VCaP (cell line): ENCODE measurements around the gene ZNF180.

Experiments
- H3K27ac ChIP-seq: fragments of 450-650 bp; 2 replicates; pipeline ENCODE4 v1.5.1; 2017
- TF ChIP-seq, protein P1 (sequence below): fragments of 450-650 bp; conservative IDR thresholded peaks from 2 replicates; pipeline ENCODE4 v1.5.1; 2017; ENCODE audit warnings: mild to moderate bottlenecking, moderate library complexity

ZNF180 gene

DNA sequence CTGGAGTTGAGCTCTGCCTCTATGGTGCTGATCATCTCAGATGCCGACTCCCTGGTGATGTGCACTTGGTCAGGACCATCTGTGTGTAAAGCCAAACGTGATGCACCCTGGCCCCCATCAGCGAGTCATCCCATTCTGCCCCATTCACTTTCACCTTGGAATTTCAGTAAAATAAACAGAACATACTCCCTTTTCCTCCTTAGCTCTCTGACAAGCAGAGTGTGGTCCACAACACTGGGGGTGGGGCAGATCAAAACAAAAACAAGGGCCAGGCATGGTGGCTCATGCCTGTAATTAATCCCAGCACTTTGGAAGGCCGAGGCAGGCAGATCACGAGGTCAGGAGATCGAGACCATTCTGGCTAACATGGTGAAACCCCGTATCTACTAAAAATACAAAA lies 16.8 kb upstream of the ZNF180 start:
- no peak overlapping the region for H3K27ac ChIP-seq
- TF ChIP-seq, protein P1, sequence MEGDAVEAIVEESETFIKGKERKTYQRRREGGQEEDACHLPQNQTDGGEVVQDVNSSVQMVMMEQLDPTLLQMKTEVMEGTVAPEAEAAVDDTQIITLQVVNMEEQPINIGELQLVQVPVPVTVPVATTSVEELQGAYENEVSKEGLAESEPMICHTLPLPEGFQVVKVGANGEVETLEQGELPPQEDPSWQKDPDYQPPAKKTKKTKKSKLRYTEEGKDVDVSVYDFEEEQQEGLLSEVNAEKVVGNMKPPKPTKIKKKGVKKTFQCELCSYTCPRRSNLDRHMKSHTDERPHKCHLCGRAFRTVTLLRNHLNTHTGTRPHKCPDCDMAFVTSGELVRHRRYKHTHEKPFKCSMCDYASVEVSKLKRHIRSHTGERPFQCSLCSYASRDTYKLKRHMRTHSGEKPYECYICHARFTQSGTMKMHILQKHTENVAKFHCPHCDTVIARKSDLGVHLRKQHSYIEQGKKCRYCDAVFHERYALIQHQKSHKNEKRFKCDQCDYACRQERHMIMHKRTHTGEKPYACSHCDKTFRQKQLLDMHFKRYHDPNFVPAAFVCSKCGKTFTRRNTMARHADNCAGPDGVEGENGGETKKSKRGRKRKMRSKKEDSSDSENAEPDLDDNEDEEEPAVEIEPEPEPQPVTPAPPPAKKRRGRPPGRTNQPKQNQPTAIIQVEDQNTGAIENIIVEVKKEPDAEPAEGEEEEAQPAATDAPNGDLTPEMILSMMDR = no peak

DNA sequence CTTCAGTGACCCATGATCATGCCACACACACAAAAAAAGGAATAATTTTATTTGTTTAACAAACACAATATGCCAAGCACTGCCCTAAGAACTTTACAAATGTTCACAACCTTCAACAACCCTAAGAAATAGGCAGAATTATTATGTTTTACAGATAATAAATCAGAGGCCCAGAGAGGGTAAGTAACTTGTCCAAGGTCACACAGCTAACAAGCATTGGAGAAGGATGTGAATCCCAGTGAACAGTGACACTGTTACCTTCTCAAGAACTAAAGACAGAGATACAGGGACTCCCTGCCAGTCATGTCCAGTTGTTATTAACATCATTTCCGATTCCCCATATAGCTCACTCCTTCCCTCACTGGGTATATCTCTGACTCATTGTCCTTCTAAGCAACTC lies 15.6 kb upstream of the ZNF180 start:
- no peak overlapping the region for H3K27ac ChIP-seq

DNA sequence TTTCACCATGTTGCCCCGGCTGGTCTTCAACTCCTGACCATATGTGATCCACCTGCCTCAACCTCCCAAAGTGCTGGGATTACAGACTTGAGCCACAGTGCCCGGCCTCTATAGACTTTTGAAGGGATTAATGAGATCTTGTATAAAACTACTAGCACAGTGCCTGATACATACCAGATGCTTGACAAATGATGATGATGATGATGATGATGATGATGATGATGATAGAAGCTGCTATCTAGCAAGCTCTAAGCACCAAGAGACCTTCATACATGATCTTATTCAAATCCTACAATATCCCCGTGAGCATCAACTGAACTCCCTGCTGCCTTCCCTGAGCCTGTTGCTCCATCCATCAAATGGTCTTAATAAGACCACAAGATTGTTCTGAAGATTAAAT lies 14.7 kb upstream of the ZNF180 start:
- TF ChIP-seq, protein P1 = no peak
- H3K27ac ChIP-seq = no peak overlapping the region

More for the DNA sequence above, 15.6 kb upstream of the ZNF180 start:
- TF ChIP-seq, protein P1 = no peak

DNA sequence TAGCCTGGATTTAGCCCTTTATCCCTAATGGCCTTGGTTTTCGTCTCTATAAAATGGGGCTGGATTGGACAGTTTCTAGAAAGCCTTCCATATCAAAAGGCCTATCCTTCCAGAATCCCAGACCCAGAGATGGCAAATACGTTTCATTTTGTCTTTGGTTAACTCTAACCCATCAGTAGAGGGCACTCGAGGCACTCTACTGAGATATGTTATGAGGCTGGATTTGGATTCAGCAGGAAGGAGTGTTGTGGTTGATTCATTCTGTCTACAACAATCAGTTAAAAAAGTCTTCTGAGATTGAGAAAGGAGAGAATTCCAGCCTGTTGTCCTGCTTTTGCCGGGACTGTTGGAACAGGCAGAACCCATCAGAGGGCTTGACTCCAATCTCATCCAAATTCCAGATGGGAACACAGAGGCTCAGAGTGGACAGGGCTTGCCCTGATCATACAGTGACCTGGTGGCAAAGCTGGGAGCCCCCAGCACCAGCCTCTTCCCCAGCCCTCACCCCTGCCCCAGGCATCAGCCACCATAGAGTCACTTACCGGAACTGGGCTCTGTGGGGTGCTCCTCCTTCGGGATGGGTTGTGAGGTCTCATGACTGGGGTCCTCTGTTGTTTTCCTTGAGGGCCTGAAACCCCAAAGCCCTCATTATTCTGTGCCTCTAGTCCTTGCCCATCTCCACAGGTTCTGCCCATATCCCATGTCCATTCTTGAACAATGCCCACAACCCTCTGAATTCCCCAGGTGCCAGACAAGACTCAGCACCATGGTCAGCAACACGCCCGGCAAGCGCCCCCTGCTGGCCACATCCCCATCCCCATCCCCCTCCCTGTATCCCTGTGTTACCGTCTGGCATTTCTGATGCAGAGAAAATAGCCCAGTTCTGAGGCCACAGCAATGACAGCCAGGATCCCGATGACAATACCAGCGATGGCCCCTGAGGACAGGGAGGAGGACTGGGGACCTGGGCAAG lies 12.3 kb upstream of the ZNF180 start:
- TF ChIP-seq, protein P1 = peak; percentile 79
- H3K27ac ChIP-seq = no peak overlapping the region

DNA sequence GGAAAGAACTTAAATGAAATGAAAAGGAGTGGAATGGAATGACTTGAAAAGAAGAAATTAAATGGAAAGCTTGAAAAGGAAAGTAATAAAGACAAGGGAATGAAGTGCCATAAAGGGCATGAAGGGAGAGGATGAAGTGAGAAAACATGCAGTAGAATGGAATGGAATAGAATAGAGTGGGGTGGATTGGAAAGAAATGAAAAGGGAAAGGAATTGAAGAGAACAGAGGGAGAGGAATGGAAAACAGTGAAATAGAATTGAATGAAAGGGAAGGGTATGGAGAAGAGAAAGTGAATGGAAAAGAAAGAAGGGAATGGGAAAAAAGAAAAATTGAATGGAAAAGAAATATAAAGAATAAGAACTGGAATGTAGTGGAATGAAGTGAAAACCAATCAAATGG lies 9.2 kb upstream of the ZNF180 start:
- TF ChIP-seq, protein P1 = no peak
- no peak overlapping the region for H3K27ac ChIP-seq

DNA sequence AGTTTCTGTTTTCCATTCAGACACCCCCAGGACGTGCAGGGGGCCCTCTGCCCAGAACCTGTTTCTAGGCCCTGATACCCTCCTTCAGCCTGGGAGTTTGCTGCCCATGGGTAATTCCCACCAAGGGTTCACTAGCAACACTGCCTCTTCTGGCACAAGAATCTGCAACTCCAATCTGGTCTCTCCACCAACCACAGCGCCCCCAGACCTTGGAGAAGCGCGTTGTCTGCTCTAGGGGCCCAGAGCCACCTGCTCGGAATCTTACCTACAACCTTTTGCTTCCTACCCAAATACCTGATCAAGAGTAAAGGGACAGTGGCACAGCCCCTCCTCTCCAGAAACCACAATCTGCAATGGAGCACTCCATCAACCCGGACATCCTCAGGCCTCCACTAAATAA lies 763 bp downstream of the ZNF180 start:
- TF ChIP-seq, protein P1 = no peak
- H3K27ac ChIP-seq = peak overlapping the region; percentile 91

DNA sequence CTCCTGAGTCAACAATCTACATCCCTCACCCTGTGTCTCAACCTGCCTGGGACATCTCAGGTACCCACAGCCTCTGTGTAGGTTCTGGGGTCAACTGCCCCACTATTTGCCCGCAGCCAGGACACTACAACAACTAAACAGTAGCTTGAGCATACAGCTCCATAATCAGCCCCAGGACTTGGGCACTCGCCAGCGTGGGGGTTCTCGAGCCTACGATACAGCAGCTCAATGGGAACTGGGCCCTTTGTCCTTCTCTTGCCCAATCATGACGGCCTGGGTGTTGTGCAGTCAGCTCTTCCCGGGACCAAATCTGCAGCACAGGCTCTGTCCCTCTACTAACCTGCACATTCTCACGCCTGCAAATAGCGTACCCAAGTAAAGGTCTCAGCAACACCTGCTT lies 1.3 kb downstream of the ZNF180 start:
- TF ChIP-seq, protein P1 = no peak
- no peak overlapping the region for H3K27ac ChIP-seq
